CD4-positive, alpha-beta T cell treated with Interferon alpha-2 for 1 hour (primary cell): Measurements from ENCODE around the gene CCNK.

Source experiments
- DNase-seq, 2 donors: peaks; one replicate each; pipeline ENCODE4 v3.0.0-alpha.2; 2020 to 2022

The CCNK gene

DNA sequence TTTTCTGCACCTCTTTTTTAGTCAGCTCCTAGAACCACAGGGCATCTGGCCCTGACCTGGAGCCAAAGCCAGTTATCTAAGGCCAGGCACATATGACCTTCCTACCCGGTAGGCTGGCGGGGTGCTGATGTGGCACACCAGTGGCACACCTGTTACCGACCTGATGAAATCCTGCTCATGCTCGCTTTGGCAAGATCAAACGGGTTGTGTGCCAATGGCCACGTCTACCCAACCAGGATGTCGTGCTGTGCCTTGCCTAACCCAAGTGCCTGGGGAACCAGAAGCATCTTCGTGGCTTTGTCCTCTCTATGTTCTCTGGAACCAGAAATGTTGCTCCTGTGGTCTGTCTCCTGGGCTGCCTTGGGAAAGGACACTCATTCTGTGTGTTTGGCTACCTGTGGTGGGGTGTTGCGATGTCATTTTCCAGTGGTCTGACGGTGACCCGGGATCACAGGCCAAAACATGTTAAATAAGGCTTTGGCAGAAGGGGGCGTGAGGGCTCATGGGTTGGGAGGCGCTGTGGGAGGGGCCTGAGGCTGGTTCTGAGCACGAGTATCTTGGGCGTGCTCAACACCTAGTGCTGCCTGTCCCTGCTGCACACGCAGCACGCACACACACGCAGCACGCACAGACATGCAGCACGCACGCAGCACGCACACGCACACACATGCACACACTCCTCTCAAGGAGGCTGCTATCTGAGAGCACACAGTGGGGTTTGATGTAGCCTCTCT, 27.9 kb downstream of the CCNK start:
- no peak for DNase-seq

DNA sequence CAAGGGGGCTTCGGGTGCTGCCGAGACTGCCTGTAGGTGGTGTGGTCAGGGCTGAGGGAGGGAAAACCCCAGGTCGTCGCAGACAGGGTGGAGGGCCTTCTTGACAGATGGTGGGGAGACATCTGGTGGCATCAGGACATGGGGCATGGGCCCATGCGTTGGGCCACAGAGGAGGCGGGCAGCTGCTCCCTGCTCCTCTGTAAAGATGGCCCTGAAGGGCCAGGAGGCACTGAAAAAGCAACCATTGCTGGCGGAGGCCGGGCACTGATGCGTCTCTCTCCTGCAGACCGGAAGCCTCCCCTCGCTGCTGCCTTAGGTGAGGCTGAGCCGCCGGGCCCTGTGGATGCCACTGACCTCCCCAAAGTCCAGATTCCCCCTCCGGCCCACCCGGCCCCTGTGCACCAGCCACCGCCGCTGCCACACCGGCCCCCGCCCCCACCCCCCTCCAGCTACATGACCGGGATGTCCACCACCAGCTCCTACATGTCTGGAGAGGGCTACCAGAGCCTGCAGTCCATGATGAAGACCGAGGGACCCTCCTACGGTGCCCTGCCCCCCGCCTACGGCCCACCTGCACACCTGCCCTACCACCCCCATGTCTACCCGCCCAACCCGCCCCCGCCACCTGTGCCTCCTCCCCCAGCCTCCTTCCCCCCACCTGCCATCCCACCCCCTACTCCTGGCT, 28.8 kb downstream of the CCNK start:
- DNase-seq: no peak

DNA sequence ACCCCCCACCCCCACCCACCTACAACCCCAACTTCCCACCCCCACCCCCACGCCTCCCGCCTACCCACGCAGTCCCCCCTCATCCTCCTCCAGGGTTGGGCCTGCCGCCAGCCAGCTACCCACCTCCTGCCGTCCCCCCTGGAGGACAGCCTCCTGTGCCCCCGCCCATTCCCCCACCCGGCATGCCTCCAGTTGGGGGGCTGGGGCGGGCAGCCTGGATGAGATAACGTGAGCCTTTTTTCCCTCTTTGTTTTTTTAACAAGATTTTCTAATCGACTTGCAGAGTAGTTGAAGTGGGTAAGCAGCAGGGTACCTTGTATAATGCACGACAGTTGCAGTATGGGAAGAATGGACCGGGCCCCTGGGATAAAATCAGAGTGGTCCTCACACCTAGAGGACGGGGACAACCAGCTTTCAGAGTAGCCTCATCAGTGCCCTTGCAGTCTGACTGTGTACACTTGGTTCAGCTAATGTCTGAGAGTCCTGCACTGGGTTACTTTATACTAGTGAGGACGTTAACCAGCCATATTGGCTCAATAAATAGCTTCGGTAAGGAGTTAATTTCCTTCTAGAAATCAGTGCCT, 29.4 kb downstream of the CCNK start:
- DNase-seq: no peak

DNA sequence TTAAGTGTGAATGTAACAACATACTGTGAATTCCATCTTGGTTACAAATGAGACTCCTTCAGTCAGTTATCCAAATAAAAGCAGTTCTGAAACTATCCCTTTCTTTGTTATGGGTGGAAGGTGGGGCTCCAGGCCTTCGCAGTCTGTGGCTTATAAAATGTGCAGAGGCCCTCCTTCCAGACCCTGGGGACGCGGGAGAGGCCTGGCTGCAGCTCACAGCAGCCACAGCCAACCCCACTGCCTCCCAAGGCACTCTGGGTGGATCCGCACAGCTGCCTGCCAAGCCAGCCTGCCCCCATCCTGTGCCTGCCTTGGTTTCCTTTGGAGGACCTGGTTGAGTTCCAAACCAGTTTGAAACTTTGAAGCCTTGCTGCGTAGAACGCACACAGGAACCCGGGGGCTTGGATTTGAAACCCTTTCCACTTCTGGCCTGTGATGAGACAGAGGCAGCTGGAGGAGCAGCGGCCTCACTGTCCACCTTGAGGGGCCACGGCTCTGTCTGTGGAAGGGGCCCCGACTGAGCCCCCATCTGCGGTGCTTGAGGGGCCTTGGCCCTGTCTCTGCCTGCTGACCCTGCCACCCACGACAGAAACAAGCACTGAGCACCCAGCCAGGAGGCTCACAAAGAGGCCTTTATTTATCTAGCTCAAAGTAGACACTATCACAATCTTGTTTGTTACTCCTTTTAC, 30.4 kb downstream of the CCNK start:
- DNase-seq: no peak

DNA sequence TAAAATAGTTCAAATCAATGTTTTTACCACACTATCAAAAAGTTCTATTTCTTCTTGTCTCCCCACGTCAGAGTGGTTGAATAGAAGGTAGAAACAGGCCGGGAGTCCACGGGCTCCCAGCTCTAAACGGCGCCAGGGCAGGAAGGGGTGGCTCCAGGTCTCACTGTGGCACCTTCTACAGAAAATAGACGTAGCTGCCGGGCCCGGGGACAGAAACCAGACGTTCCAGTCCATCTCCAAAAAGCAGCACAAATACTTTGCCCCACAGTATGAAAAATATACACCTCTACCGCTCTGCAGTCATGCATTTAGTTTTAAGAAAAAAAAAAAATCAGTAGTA, 30.9 kb downstream of the CCNK start:
- DNase-seq: no peak

DNA sequence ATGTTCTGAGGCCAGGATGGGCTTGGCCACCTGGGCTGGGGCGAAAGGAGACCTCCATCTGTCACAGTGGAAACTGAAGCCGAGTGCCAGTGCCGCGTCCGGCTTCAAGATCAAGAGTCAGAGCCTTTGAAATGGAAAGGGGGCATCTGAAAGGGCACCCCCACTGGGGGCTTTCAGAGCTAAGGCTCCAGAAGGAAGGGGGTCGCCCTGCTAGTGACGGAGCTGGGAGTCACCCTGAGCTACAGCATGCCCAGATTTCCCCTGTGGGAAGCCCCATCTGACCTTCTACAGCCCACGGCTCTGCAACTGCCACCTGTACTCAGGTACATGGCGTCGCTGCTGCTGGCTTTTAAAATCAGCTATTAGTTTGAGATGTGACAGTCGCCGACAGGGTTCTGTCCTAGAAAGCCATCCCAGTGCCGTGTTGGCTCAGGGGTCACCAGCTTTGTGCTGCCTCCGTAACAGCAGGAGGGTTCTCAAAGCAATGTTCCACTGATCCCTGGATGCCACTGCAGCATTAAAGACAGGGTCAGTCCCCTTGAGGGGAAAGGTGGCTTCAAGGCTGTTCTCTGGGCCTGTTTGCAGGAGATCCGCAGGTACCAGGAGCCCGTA, 31.5 kb downstream of the CCNK start:
- DNase-seq: no peak

DNA sequence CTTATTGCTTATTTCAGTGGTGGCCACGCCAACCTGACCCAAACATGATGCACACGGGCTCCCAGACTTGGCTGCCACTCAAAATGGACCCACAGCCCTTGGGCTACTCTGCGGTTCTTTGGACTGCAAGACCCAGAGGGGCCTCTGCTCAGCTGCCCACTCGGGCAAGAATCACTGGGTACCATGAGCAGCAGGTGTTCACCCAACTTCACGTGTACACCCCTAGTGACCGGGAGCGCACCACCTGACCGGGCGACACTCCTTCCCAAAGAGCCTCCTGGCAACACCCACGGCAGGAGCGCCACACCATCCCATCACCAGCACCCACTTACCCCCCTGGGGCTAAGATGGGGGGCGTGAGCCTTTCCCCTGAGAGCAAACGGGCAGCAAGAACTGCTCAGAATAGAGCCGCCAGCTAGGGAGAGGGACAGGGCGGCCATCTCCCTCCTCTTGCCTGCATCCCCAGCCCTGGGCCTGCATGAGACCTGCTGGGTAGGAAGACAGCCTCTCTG, 32.0 kb downstream of the CCNK start:
- DNase-seq: no peak

DNA sequence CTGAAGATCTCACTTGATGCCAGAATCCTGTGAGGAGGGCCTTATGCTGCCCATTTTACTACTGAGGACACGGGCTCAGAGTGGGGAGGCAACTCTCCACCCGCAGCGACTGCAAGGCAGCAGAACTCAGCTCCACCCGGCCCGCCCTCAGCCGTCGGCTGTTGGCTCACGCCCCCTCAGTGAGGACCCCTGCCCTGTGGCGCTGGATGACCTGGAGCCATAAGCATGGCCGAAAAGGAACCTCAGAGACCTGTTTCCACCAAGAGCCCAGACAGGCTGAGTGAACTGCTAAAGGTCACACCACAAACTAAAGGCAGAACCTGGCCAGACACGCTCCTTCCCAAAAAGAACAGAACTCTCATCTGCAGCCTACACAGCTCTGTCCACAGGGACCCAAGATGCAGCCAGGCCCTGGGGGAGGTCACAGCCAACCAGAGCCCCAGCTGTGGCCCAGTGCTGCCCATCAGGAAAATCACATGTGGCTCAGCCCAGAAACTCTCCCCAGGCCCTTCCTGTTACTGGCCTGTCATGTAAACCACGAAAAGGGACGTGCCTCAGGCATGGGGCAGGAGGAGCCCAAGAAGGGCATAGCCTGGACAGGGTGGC, 32.8 kb downstream of the CCNK start:
- DNase-seq: no peak

DNA sequence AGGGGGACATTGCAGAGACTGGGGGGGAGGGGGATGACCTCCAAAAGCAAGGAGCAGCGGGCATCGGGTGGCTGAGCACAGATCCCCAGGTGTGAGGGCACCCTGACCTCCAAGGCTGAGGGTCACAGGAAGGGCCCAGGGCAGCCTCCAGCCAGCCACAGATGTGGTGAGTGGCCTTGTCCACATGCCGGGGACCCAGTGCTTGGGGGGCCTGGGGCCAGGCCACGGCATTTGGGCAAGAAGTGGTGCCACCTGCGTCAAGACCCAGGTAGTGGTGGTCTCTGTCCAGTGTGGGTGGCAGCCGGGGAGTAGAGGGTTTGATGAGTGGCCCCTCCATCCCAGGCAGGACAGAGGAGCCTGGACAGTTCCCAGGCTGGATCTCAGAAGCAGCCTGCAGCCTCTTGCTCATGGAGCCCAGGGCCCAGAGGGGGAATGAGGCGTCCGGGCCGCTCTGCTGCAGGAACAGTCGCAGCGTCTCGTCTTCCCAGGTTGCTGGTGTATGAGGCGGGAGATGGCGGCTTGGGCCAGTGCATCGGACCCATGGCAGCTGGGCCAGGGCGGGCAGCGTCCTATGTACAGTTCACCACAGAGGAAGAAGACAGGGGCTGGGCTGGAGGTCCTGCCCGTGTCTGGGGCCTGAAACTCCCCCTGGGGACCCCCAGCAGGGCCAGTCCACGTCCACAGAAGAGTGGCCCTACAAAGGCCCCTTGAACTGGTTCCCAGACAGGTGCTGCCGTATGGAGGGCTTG, 33.5 kb downstream of the CCNK start:
- no peak for DNase-seq

DNA sequence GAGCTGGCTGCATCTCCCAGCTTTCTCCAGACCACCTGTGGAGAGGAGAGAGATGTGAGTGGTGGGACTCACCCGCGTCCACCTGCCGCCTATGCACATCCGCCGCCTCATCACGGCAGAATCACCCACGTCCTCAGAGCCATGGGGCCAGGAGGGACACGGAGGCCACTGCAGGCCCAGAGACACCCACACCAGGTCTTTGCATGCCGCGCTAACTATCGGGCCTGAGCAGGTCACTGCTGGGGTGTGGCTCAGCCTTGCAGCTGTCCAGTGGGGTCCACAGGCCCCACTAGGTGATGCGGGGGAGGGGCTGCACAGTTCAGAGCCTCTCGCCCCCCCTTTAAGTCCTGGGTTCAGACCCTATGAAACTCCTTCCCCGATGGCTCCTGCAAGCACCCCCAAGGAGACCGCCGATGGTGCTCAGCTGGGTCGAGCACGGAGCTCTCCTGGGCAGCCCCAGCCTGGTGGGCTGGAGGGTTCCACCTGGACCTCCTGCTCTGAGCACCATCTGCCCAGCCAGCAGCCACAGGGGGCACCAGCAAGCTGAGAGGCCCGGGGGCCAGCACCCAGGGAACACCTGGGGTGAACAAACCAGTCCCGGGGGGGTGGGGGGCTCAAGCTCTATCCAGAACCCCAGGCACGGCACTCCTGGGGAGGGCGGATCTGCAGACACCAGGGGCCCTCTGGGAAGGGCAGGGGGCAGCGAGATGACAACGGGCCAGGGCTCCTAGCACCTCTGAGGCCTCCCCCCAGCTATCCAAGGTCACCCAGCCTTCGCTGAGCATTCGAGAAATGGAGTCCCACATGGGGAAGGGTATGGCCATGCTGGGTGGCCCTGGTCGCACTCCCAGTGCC, 34.3 kb downstream of the CCNK start:
- no peak for DNase-seq

DNA sequence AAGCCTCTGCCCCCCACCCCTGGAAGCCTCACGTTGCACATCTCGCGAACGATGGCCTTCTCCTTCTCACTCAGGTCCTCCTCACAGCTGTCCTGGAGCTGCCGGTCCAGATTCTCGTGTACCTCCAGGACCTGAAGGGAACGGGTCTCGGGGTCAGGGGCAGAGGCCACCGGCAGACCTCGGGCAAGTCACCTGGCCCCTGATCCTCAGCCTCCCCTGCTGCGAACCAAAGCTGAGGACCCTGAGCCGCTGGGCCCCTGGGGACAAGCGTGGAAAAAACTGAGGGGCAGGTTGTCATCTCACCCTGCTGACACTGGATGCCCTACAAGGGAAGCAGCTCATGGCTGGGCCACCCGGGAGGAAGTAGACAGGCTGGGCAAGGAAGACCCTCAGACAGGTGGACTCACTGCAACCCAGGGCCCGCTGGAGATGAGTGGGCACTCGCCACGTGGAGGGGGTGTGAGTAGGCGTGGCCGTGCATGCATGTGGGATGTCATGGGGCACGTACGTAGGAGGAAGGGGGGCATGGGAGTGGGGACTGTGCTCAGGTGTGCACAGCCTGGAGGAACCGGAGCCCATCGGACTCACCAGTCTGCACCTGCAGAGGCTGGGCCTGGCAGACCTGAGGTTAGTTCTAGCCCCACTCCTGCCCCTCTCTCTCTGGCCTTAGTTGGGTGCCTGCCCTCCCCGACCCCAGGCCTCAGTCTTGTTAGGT, 35.1 kb downstream of the CCNK start:
- no peak for DNase-seq

DNA sequence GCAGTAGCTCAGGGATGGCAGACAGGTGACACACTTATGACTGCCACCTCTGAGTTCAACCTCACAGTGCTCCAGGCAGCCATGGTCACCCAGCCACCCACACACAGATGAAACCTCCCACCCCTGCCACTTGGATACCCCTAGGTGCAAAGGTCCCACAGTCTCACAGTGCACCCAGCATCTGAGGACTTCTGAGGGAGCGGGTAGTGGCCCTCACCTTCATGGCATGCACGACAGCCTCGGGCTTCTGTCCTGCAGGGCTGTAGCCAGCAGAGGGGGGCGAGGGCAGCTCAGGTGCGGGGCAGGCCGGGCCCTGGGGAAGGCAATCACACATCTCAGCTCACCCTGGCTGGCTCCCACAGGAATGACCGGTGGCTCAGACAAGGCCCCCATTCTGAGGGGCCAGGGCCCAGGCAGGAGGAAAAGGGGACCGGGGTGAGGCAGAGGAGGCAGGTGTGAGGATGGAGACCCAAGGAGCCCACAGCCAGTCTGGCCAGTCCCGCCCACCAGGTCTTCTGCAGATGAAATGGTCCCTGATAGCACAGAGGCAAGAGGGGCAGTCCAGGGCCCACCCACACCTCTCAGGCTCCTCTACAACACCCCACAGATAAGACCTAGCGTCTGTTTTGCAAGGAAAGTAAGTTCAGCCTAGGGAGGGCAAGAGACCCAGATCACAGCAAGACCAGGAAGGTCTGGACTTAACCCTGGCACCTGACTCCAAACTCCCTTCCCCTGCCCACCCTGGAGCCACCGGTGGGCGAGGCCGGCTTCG, 35.8 kb downstream of the CCNK start:
- no peak for DNase-seq

DNA sequence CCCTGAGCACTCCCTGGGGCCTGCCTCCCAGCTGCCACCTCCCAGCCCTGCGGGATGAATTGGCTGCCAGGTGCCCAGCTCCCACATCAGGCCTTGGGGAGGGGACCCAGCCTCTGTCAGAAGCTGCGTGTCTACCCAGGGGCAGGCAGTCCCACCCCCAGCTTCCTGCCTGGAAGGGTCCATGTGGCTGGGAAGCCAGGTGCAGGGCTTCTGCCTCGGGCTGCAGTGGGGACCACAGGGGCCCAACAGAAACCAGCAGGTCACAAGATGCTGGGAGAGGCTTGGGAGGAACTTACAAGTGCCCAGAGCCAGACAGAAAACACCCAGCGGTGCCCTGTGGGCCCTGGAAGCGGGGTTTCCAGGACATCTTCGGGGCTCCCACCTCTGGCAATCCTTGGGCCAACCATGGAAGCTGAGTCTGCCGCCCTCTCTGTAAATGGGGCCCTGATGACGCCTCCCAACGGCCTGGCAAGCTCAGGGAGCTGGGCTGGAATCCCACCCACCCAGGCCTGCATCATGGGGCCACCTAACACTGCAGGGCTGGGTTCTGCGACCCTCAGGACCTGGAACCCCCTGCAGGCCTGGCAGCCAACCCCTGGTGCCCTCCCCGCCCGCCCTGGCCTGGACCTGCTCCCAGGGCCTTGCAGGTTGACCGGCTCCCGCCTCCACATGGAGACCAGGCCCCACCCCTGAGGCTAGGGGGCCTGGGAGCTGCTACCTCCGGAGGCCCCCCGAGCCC, 36.6 kb downstream of the CCNK start:
- DNase-seq: no peak

DNA sequence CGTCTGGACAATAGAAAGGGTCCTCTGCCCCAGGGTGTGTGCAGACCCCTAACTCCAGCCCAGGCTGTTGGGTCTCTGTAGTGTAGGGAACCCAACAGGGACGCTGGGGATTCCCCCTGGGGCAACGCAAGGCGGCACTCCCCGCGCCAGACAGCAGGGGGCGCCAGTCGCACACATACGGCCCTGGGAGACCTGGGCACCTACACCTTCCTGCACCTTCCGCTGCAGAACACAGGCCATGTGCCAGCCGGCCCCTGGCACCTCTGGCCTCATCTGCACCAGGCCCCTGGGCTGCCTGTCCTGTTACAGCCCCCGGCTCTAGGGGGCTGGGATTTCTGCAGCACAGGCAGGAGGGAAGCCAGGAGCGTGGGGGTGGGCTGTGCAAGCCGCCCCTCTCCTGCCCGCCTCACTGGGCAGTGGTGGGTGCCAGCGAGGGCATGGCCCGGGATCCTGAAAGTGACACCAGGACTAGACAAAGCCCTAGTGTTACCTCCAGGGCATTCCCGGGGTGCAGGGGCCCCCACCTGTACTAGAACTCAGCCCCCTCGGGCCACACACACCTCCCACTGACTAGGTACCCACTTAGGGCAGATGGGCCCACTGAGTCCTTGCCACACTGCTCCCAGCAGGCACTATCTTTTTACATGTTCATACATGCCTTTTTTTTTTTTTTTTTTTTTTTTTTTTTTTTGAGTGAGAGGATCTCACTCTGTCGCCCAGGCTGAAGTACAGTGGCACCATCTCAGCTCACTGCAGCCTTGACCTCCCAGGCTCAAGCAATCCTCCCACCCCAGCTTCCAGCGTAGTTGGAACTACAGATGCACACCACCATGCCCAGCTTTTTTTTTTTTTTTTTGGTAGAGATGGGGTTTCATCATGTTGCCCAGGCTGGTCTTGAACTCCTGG, 37.5 kb downstream of the CCNK start:
- DNase-seq: peak; percentile 77 to 85

DNA sequence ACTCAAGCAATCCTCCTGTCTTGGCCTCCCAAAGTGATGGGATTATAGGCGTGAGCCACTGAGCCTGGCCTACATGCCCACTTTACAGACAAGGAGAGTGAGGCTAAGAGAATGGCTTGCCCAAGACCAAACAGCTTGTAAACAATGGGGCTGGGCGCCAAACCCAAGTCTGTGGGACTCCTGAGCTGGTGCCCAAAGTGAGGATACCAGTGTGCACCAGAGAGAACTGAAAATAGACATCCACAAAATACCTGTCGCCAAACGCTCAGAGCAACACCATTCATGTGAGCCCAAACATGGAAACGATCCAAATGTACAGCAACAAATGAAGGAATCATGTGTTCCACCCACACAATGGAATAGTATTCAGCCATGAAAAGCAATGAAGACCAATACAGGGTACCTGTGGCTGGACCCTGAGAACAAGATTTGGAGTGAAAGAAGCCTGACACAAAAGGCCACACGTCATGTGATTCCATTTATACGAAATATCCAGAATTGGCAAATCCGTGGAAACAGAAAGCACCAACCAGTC, 38.2 kb downstream of the CCNK start:
- no peak for DNase-seq

DNA sequence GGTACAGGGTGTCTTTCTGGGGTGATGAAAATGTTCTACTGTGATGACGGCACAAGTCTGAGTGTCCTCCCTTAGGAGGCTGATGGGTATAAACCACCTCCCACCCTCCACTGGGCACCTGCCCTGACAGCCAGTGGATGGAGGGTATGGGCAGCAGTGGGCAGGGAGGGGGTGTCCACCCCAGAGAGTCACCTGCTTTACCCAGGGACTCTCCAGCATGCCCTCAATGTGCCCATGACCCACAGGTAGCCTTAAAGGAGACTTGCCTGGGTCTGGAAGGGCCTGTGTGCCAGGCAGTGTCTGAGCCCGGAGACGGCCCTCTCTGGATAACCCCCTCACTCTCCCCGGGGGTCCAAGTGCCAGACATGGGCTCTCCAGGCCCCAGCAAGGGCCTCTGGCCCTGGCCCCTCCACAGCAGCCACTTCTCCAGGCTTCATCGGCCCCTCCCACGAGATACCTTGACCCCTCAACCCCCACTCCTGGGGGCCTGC, 38.8 kb downstream of the CCNK start:
- DNase-seq: no peak

DNA sequence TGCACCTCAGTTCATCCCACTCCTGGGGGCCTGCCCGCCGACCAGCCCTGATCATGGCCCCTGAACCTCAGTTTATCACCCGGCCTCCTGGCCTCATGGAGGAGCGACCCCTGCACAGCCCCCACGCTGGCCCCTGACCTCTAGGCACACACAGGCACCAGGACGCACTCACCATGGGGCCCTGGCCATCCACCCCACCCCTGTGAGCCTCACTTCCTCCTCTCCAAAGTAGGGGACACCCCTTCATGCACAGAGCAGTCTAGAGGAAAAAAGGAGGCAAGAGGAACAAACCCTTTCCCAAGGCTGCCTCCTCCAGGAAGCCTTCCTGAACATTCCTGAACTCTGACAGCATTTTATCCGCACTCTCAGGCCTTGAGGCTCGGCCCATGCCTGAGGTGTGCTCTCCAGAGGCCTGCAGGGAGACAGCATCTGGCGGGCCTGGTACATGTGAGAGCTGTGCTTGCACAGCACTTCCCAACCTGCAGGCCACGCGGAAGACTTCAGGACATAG, 39.4 kb downstream of the CCNK start:
- no peak for DNase-seq
